Measurements from ENCODE around the gene ROBO2.

Gene ROBO2

DNA sequence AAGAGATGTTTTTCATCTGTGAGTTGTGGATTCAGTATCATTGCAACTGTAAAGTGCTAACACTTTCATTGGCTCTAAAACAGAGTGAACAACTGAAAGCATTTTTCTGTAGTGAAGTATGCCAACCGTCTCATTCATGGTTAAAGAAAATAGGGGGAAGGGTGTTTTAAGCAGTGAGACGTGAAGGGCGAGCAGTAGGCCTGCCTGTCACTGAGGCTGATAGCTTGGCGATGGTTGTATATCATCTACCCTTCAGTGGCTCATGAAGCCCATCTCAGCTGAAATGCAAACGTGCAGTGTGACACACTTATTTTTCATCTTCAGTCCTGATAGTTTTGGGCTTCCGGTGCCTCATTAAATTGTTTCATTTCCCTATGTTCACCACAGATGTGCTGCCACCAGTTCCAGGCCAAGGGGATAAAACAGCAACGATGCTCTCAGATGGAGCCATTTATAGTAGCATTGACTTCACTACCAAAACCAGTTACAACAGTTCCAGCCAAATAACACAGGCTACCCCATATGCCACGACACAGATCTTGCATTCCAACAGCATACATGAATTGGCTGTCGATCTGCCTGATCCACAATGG lies 562.0 kb downstream of the ROBO2 start:
- DNase-seq, result no peak

DNA sequence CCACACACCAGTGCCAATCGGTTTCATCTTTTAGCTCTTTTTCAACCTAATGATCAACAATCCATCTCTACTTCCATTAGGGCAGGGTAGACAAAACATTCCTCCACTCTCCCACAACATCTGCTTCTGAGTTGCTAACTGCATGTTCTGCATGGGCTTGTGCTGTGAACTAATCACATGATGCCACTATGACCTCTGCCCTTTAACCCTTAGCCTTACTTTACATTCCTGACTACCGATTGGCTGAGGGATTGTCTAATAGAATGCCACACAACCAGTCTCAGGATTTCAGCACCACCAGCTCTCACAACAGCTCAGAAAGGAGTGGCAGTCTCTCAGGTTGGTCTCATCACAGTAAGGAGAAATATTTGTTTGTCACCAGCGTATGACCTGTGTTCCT lies 562.8 kb downstream of the ROBO2 start:
- DNase-seq, result no peak

DNA sequence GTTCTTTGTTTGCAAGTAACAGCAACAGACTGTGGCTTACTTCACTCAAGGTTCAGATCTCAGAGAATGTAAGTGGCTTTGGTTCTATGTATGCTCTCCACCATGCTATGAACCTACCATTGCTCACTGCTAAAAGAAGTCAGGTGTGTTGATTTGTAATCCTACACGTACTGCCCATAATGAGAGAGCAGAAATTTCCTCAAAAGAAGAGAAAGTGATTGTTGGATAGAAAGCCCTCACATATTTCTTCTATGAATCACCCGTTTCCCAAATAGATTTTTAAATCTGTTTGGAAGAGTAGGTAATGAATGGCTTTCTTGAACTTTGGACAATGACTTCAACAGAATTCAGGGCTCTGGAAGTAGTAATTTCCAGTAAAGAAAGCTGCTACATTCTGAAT lies 565.4 kb downstream of the ROBO2 start:
- no peak for DNase-seq

GRCh38 chr3:77605865-77606264 lies 566.0 kb downstream of the ROBO2 start:
- DNase-seq, result no peak

DNA sequence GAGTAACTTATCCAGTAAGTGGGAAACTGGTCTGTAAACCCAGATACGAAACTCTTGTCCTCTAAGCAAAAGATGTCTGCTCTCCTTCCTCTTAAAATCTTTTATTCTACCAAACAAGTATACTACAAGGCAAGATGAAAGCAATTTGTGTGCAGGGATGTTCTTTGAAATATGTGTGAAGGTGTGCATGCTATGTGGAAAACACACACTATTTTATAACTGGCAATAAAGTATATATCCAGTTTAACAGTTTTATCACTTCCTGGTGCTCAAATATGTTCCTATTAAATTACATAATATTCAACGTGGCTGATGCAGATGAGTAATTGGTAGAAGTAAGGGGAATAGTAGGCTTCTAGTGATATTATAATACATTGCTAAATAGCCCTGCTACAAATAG lies 566.5 kb downstream of the ROBO2 start:
- DNase-seq, result no peak

DNA sequence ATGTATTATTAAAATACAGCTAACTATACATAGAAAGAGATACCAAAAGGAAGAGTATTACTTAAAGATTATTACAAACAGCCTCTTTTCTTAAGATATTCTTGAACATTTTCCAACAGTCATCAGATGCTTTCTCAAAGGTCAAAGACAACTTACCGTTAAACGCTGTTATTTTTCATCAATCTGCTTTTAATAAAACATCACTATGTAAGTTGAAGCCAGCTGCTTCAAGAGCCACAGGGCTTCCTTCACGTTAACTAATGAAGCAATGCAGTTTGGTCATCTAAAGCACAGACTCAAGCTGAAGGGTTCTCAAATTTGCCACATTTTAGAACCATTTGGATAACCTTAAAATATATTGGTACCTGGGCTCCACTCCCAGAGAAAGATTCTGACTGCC lies 578.8 kb downstream of the ROBO2 start:
- DNase-seq, result no peak

GRCh38 chr3:77620009-77620408 lies 580.1 kb downstream of the ROBO2 start:
- no peak for DNase-seq

DNA sequence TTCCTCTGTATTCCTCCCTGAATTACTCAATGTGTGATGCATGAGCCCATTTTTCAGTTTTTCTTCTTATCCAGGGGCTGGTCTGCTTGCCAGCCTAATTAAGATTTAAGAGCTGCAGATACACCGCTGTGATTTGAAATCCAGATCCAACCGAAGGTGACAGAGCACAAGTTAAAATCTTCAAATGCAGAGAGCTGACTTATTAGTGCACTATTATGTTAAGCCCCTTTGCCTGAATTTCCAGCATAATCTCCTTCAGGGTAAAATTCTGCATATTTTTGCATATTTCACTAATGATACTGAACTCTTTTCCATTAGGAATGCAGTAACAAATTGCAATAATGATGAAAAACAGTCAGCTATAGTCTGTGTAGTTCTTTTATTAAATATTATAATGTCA lies 583.6 kb downstream of the ROBO2 start:
- DNase-seq, result no peak

- no peak for DNase-seq
Measured at GRCh38 chr3:77626157-77626556, 586.3 kb downstream of the ROBO2 start.

DNA sequence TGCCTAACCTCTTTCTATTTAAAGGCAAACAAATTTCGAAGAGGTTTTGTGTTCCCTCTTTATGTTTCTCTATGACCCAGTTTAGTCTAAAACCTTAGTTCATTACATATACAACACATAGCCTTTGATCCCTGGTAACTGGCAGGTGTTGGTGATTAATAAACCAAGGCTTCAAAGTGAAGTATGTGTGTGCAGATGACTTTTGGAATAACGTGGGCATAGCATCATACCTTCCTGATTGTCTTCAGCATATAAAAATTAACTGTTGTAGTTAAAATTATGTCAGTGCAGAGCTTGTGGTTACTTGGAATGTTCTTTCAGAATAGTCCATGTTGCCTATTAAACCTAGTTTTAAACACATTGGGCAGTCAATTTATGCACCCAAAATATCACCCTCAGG lies 608.3 kb downstream of the ROBO2 start:
- no peak for DNase-seq

DNA sequence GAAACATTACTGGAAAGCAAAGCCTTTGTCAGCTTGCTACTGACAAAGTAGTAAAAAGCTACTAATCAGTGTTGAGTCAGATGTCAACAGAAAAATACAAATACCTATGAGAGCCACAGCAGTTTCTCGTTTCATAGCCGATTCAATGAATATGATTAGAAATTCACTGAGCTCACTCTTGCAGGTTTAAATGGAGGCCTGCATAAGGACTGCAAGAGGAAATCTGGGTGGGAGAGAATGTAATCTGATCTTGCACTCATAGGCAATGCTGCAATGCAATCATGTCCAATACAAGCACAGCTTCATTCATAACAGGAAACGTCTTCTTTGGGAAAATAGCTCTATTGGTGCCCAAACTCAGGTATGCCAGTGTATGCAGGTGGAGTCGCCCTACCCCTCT lies 608.8 kb downstream of the ROBO2 start:
- DNase-seq, result no peak

GRCh38 chr3:77652624-77653023 lies 612.7 kb downstream of the ROBO2 start:
- DNase-seq, result no peak

GRCh38 chr3:77655396-77655795 lies 615.5 kb downstream of the ROBO2 start:
- no peak for DNase-seq

DNA sequence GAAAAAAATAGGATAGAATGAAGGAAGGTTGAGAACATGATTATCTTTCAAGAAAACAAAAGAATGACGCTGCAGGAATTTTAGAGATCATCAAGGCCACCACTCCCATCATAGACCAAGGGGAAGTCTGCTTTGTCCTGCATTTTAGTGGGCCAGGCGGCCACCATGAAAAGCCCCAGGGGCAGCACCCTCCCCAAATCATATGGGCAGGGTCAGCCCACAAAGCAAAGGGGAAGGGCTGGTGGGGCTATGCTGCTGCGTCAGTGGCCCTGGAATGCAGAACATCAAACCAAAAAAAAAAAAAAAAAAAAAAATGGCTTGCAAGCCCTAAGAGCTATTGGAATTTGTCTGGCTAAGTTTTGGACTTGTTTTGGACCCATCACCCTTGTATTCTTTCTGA lies 620.8 kb downstream of the ROBO2 start:
- no peak for DNase-seq

- no peak for DNase-seq
Measured at GRCh38 chr3:77667901-77668300, 628.0 kb downstream of the ROBO2 start.

GRCh38 chr3:77668376-77668775 lies 628.5 kb downstream of the ROBO2 start:
- no peak for DNase-seq

DNA sequence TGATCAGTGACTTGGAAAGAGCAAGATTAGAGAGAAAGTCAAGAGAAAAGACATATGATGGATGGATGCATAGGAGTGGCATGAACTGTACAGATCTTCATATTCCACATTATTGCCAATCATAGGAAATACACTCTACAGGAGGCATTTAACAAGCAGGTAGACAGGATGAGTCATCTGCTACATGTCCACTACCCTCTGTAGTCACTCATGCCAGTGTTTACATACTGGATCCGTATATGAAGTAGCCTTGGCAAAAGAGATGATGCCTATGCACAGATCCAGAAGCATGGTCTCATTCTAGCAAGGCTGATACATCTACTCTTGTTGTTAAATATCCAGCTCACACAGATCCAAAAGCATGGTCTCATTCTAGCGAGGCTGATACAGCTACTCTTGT lies 632.1 kb downstream of the ROBO2 start:
- DNase-seq, result no peak

GRCh38 chr3:77682162-77682561 lies 642.3 kb downstream of the ROBO2 start:
- DNase-seq, result no peak

DNA sequence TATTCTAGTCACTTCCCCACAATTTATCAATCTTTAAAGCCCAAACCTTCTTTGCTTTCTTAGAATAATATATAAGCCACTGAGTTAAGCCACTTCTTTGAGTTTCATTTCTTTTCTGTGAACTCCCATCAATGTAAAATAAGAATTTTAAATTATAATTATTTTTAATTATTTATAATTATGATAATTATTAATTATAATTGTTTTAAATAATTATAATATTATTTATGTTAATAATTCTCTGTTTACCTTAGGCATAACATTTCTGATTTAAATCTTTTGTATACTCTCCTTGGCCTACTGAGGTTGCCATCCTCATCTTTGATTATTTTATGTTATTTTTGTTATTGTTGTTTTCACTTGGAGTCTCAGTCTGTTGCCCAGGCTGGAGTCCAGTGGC lies 644.2 kb downstream of the ROBO2 start:
- DNase-seq, result no peak

GRCh38 chr3:77685713-77686112 lies 645.8 kb downstream of the ROBO2 start:
- DNase-seq, result no peak

DNA sequence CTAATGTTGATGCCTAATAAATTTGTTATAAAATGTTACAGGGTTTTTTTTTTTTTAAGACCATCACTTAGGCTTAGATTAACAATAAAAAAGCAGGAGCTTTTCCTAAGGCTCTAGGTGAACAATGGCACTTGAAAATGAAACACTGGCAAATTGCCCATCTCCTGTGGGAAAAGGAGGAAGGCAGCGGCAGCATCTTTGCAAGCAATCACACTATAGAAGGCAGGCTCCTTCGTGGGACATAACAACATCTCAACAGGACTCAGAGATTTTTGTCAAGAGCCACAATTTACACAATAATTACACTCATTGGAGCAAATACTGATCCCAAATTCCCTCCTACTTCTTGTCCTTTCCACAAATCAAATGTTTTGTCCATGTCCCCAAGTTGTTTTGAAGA lies 646.7 kb downstream of the ROBO2 start:
- DNase-seq, result peak in 1 of 2 experiments; percentile 1

DNA sequence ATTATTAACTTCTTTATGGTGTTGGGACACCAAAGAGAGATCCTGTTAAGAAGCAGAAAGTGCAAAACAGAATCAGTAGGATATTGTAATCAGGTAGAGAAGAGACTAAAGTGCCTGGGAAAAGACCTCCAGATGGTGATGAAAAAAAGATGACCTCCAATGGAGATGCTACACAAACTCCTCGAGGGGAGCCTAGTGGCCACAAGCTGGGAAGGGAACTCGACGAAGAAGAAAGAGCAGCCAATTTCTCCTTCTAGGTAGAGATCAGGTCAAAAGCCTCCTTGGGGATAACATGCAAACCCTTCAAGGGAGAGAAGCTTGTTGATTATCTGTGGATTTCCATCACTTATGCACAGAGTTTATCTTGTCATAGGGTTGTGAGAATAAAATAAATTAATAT lies 647.6 kb downstream of the ROBO2 start:
- no peak for DNase-seq

DNA sequence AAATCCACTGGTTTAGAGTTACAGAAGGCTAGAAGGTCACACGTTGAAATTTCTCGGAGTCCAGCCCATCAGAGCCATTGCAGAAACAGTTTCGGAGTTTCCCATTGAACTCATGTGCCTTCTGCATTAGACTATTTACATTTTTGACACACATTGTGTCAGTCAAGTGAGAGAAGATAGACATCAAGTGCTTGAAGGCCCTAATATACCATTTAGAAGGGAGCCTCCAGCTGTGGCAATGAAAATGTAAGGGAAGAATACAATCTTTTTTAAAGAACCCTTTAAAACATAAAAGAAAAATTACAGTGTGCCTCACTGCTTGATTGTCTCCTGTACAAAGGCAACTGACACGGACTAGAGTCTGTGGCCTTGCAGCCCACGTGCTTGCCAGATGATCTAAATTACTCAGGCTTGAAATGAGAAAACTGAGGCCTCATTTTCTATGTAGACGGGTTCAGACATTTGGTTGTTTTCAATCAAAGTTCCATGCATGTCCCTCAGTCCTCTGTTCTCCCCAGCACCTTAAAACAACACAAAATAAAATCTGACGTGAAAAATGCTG lies 650.5 kb downstream of the ROBO2 start:
- no peak for DNase-seq

DNA sequence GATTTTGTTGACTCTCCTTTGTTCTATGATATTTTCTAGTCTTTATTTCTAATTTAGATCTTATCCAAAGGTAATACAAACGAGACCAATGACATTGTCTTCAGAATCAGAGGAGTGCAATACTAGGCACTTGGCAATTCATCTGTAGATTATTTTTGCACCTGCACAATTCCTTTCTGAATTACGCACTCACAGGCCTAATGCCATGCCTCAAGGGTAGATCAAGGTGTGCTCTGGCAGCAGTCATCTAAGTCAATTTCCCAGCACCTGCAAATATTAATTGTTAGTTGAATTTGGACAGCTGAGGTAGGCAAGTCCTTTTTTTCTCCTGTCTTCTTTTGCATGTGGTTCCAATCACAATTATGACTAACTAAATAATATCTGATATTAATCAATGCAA lies 653.2 kb downstream of the ROBO2 start:
- no peak for DNase-seq

- no peak for DNase-seq
Measured at GRCh38 chr3:77699125-77699691, 659.3 kb downstream of the ROBO2 start.

Measured in NCI-H187 (cell line).